CD4-positive, alpha-beta T cell (primary cell): ENCODE data around the gene CDH24. TPM values are rescaled to one million over a fixed set of nuclear protein-coding genes. Genes with fewer than 3 reads are reported as not detected.

Experiments
- ATAC-seq: fragments of 200-7000 bp; cut with Tn5 transposase; one replicate; pipeline ENCODE4 v1.10.0; 2022; ENCODE audit warnings: mild to moderate bottlenecking; ENCODE audit not compliant: poor library complexity
- CTCF ChIA-PET: fragments of 350-600 bp; sonication (Branson Sonifier 250); formaldehyde crosslinking; loops from one replicate; lab custom pipeline; 2021; ENCODE audit warnings: antibody characterized with exemption, inconsistent platforms; lab: Charles Lee
- POLR2A ChIA-PET: fragments of 350-600 bp; sonication (Branson Sonifier 250); formaldehyde crosslinking; loops from one replicate; lab custom pipeline; 2021; ENCODE audit warnings: antibody characterized with exemption, inconsistent platforms; lab: Charles Lee
- DNase-seq, 14 experiments: peaks; one replicate each; pipeline ENCODE4 v3.0.0-alpha.2; 2013 to 2020; ENCODE audit warnings: mixed read lengths in 2 of 14
- H3K27ac ChIP-seq, 2 donors: one replicate each; pipeline versions ENCODE4 v1.5.1 to v1.7.0; 2013; ENCODE audit warnings: low read length in 2 of 2, low read depth in 1 of 2, mild to moderate bottlenecking in 1 of 2
- H3K27me3 ChIP-seq, 2 experiments: 1 replicate in 1 of 2; 2 replicates in 1 of 2; pipeline versions ENCODE4 v1.6.1 to v1.7.0; 2013; ENCODE audit warnings: low read length in 2 of 2, control low read depth in 1 of 2, mild to moderate bottlenecking in 1 of 2, moderate library complexity in 1 of 2; ENCODE audit not compliant: insufficient read depth in 2 of 2, control insufficient read depth in 1 of 2
- H3K36me3 ChIP-seq: one replicate; pipeline ENCODE4 v1.6.1; 2013; ENCODE audit warnings: low read length, control low read depth; ENCODE audit not compliant: insufficient read depth
- H3K4me1 ChIP-seq: one replicate; pipeline ENCODE4 v1.6.1; 2013; ENCODE audit warnings: low read length, control low read depth; ENCODE audit not compliant: insufficient read depth
- H3K4me3 ChIP-seq: one replicate; pipeline ENCODE4 v1.5.1; 2013; ENCODE audit warnings: mild to moderate bottlenecking, low read length, moderate library complexity
- H3K9me3 ChIP-seq, 2 experiments: 1 replicate in 1 of 2; 2 replicates in 1 of 2; pipeline versions ENCODE4 v1.6.1 to v1.7.0; 2013; ENCODE audit warnings: low read length in 2 of 2, mild to moderate bottlenecking in 2 of 2, control low read depth in 1 of 2, moderate library complexity in 1 of 2; ENCODE audit not compliant: control insufficient read depth in 1 of 2, insufficient read depth in 1 of 2
- H3K27ac Mint-ChIP-seq: one replicate; pipeline ENCODE4 v1.8.0; 2020; ENCODE audit warnings: mixed read lengths
- H3K27me3 Mint-ChIP-seq: one replicate; pipeline ENCODE4 v1.8.0; 2021; ENCODE audit warnings: mixed read lengths
- H3K36me3 Mint-ChIP-seq: one replicate; pipeline ENCODE4 v1.8.0; 2021; ENCODE audit warnings: low read depth, mixed read lengths
- H3K4me1 Mint-ChIP-seq: one replicate; pipeline ENCODE4 v1.8.0; 2021; ENCODE audit warnings: low read depth, mixed read lengths
- H3K4me3 Mint-ChIP-seq: one replicate; pipeline ENCODE4 v1.8.0; 2020; ENCODE audit warnings: mild to moderate bottlenecking, mixed read lengths
- H3K9me3 Mint-ChIP-seq: one replicate; pipeline ENCODE4 v1.8.0; 2020; ENCODE audit warnings: mixed read lengths
- CTCF ChIP-seq: fragments of 200-600 bp; IDR thresholded peaks from one replicate; pipeline ENCODE4 v1.8.0; 2022; ENCODE audit warnings: antibody characterized with exemption, mild to moderate bottlenecking
- intact Hi-C, 2 experiments: fragments of 100-400 bp; cut with DNase I in 1 of 2; cut with micrococcal nuclease in 1 of 2; formaldehyde crosslinking; loops; one replicate each; pipeline versions ENCODE4 v1.15.1 to v1.9.0; 2023 to 2025; cut with DNase I, micrococcal nuclease
- total RNA-seq, 174 experiments: library from RNA in 2 of 174; stranded (reverse) in 2 of 174; gene quantifications; one replicate each; pipeline ENCODE4 v1.2.3 and lab custom pipeline; 2021 to 2026

Gene CDH24
- total RNA-seq, 2 experiments from 2014 or later = 3.3 to 3.7 TPM

GRCh38 chr14:23068789-23069412 is 11.6 kb upstream of the CDH24 start:
- intact Hi-C loops = loop anchor here in 1 of 2 experiments (1.0 kb wide), 2 partner anchors 40 to 118 kb away; no protein-coding TSS in a partner anchor
- no peaks in the 10 kb centered on the region for H3K27me3 ChIP-seq
- H3K9me3 ChIP-seq = no peaks in the 10 kb centered on the region
- ATAC-seq (peak; percentile 73), DNase-seq (peak; percentile 54 to 90 (median 65))
- TF ChIP-seq CTCF = peak; percentile 97
- CTCF ChIA-PET = interaction anchor here (0.6 to 2.0 kb wide), 51 partner anchors 9 to 502 kb away, joined by 3 to 27 read pairs (median 4); partner anchors contain the start of genes ACIN1, AJUBA, C14orf119 and HAUS4
- Mint-ChIP-seq H3K36me3 (peaks cover 67% of the 10 kb centered on the region), H3K27ac (peak overlapping the region; percentile 63), H3K4me1 (peaks cover 49% of the 10 kb centered on the region), H3K9me3 (no peaks in the 10 kb centered on the region), H3K27me3 (no peaks in the 10 kb centered on the region), H3K4me3 (peak overlapping the region; percentile 78)
- H3K36me3 ChIP-seq = peaks cover 69% of the 10 kb centered on the region
- H3K4me3 ChIP-seq = no peak overlapping the region
- peaks cover 36% of the 10 kb centered on the region for H3K4me1 ChIP-seq
- POLR2A ChIA-PET = interaction anchor here (1.0 to 2.0 kb wide), 9 partner anchors 11 to 311 kb away, joined by 3 to 22 read pairs (median 5); partner anchors contain the start of genes ACIN1, C14orf119, CDH24 and PABPN1
- H3K27ac ChIP-seq = no peak overlapping the region

DNA sequence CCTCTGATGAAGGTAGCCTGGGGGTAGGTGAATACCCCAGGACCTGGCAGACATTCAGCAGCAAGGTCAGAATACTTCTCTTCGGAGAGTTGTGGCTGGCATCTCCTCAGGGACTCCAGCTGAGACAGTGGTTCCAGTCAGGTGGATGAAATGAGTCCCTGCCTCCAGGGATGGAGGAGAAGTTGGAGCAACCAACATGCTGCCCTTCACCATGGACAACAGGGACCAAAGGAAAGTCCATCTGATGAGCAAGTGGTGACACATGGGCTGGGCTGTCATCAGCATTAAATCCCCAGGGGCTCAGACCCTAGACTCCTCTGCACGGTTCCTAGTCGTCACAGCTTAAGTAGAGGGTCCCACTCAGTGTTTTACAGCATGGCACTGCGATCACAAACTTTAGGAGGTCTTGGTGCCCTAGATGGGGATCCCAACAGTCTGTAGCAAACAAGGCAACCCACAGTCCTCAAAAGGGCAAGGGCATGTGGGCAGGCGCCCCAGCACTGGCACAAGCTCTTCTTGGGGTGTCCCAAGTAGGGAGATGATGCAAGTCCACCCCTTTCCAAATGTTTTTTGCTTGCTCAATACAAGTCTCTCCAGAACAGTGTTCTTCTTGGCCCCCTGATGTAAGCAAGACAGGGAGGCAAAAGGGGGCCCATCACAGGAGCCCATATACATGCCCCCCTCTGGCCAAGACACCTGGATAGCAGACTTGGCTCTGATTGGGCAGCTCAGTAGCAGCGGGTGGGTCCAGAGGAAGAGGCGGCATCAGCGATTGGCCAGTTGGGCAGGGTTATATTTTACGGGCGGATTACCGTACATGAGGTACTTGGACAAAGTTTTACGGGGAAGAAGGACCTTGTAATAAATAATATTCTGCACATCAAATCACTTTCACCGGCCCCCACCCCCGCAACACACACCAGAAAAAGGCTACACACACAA is 10.8 kb upstream of the CDH24 start:
- Histone ChIP-seq H3K27me3 (no peaks in the 10 kb centered on the region), H3K9me3 (no peaks in the 10 kb centered on the region), H3K27ac (no peak overlapping the region), H3K4me3 (no peak overlapping the region), H3K4me1 (peaks cover 36% of the 10 kb centered on the region), H3K36me3 (peaks cover 75% of the 10 kb centered on the region)
- no peak for TF ChIP-seq CTCF
- Mint-ChIP-seq H3K4me1 (peaks cover 49% of the 10 kb centered on the region), H3K4me3 (no peak overlapping the region), H3K9me3 (no peaks in the 10 kb centered on the region), H3K27ac (peak overlapping the region; percentile 63), H3K27me3 (no peaks in the 10 kb centered on the region), H3K36me3 (peaks cover 73% of the 10 kb centered on the region)
- POLR2A ChIA-PET = interaction anchor here (1.0 to 2.0 kb wide), 9 partner anchors 10 to 312 kb away, joined by 3 to 22 read pairs (median 5); partner anchors contain the start of genes ACIN1, C14orf119, CDH24 and PABPN1
- intact Hi-C loops = no loop called here
- peak in 1 of 14 experiments; percentile 34 for DNase-seq
- no peak for ATAC-seq
- CTCF ChIA-PET = interaction anchor here (0.6 to 2.0 kb wide), 48 partner anchors 8 to 501 kb away, joined by 3 to 27 read pairs (median 4); partner anchors contain the start of genes ACIN1, AJUBA, C14orf119 and HAUS4
